ENCODE measurements around the gene PLS1.
"Not testable (repeated sequence)": the region's sequence is repeated elsewhere in the genome, so short reads cannot be mapped to it uniquely, and the experiment has no call there.

The PLS1 gene, protein sequence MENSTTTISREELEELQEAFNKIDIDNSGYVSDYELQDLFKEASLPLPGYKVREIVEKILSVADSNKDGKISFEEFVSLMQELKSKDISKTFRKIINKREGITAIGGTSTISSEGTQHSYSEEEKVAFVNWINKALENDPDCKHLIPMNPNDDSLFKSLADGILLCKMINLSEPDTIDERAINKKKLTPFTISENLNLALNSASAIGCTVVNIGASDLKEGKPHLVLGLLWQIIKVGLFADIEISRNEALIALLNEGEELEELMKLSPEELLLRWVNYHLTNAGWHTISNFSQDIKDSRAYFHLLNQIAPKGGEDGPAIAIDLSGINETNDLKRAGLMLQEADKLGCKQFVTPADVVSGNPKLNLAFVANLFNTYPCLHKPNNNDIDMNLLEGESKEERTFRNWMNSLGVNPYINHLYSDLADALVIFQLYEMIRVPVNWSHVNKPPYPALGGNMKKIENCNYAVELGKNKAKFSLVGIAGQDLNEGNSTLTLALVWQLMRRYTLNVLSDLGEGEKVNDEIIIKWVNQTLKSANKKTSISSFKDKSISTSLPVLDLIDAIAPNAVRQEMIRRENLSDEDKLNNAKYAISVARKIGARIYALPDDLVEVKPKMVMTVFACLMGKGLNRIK

GRCh38 chr3:142595951-142596725 is at the start of gene PLS1:
PLS1 (plus strand) TSS chr3:142596393; CDS start chr3:142664238, 67,845 bp downstream.
- DNase-seq: peak; percentile 87

GRCh38 chr3:142549986-142550385 is 46.2 kb upstream of the PLS1 start:
- DNase-seq: no peak

- DNase-seq: not testable (repeated sequence)
Observed at GRCh38 chr3:142552579-142552978, 43.6 kb upstream of the PLS1 start.

DNA sequence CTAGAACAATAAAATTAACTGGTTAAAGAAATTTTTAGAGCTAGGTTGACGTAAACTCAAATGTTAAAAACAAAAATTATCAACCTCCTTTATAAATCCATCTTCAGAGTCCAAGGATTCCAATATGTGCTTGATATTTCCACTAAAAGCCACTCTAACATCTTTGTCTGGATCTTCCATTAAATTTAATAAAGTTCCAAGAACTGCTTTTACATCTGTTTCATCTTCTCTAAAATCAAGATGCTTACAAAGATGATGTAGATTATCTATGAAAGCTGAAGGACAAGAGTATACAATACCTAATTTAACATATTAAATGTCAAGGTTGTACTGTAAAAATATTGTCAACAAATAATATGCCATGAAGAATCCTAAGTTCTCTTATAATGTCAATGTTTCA is 42.5 kb upstream of the PLS1 start:
- DNase-seq: no peak

DNA sequence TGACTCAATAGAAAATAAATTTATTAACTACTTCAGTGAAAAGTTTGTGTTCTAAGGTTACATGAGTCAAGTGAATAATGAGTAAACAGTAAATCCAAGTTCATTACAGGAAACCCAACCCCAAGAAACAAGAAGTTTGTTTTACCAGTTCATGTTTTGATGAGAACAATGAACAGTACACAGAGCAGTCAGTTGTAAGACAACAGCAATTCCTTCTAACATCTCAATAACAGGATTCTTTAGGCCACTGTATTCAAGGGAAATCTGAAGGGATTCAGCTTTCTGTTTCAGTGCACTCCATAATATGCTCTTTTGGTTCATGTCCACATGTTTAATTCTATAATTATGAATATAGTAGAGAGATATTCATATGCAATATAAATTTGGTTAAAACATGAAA is 36.1 kb upstream of the PLS1 start:
- DNase-seq: no peak

GRCh38 chr3:142563496-142563997 is 32.6 kb upstream of the PLS1 start:
- no peak for DNase-seq

DNA sequence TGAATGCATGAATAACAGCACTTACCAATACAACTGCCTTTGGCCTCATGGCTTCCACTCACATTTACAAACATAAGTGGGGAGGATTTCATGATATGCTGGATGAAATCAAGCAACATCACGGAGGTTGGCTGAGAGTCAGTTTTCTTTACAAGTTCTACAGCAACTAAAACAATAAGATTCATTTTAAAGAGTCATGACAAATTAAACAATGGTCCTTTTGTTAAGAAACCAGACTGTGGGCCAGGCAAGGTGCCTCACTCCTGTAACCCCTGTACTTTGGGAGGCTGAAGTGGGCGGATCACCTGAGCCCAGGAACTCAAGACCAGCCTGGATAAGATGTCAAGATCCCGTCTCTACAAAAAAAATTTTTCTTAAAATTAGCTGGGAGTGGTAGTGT is 30.1 kb upstream of the PLS1 start:
- DNase-seq: no peak

DNA sequence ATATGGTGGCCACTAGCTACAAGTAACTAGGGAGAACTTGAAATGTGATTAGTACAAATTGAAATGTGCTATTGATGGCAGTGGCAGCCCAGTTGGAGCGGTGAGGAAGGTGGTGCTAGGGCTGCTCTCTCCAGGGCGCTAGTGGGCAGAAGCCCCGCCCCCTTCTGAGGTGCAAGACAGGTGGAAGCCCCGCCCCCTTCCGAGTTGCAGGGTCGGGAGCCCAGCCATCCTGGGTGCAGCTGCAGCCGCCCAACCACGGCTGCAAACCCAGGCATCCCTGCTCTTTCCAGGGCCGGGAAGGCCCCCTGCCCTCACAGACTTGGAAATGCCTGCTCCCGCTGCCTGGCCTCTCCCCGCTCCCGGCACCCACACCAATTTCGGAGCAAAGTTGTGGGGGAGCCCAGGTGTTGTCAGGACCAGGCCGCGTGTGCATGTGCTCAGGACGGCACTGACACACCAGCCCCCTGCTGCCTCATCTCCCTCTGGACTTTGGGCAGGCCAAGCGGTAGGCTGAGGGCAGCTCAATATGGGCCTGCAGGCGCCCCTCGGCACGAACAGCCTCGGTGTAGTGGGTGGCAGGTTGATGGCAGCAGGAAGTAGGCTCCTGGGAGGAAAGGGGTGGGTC is 27.7 kb upstream of the PLS1 start:
- DNase-seq: no peak

- not testable (repeated sequence) for DNase-seq
Observed at GRCh38 chr3:142569422-142569821, 26.8 kb upstream of the PLS1 start.

DNA sequence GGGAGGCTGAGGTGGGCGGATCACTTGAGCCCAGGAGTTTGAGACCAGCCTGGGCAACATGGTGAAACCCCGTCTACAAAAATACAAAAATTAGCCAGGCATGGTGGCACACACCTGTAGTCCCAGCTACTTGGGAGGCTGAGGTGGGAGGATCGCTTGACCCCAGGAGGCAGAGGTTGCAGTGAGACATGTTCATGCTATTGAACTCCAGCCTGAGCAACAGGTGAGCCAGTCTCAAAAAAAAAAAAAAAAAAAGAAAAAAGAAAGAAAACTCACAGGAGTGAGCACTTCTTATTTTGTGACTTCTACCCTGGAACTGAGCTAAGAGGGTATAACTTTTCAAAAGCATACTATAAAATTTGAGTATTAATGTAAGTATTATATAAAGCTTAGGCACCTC is 22.0 kb upstream of the PLS1 start:
- DNase-seq: not testable (repeated sequence)

GRCh38 chr3:142574665-142575064 is 21.5 kb upstream of the PLS1 start:
- no peak for DNase-seq

GRCh38 chr3:142576792-142577191 is 19.4 kb upstream of the PLS1 start:
- DNase-seq: no peak

DNA sequence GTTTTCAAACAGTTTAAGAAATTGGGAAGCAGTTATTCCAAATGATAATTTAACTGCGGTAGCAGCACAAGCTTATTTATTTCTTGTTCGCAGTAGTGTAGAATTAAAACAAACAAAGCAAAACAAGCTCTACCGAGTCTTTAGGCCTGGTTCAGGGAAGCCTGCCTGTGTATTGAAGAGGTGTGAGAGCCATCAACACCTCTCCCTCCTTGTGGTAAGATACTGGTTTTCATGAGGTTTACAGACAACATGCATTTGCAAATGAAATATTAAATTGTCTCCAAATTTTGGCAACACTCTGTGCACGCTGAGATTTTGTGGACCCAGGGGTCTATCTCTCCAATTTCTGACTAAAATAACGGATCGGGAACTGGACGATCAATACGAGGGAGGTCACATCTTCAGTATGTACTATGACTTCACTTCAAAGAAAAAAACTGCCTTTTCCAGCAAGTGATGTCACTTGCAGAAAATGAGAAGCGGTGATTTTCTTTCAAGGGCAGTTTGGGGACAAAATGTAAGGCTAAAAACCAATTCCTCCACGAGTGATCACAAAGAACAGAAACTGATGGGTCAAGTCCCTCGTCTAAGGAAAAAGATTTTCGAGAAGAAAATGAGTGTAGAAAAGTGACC is 18.4 kb upstream of the PLS1 start:
- no peak for DNase-seq

- peak; percentile 98 for DNase-seq
Observed at GRCh38 chr3:142578329-142579223, 17.6 kb upstream of the PLS1 start, which contains the start of gene ATR. ATR (minus strand) TSS chr3:142578733; CDS start chr3:142578704, 29 bp downstream.

GRCh38 chr3:142580061-142580423 is 16.2 kb upstream of the PLS1 start:
- no peak for DNase-seq

DNA sequence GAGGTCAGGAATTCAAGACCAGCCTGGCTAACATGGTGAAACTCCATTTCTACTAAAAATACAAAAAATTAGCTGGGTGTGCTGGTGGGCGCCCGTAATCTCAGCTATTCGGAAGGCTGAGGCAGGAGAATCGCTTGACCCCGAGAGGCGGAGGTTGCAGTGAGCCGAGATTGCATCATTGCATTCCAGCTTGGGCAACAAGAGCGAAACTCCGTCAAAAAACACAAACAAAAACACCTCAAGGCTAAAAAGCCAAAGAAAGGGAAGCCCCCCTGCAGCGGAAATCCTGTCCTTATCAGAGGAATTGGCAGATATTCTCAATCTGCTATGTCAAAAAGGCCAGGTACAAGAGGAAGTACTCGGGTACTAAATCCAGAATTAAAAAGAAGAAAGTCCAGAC is 15.1 kb upstream of the PLS1 start:
- not testable (repeated sequence) for DNase-seq

GRCh38 chr3:142586803-142587406 is 9.3 kb upstream of the PLS1 start:
- peak; percentile 43 for DNase-seq

DNA sequence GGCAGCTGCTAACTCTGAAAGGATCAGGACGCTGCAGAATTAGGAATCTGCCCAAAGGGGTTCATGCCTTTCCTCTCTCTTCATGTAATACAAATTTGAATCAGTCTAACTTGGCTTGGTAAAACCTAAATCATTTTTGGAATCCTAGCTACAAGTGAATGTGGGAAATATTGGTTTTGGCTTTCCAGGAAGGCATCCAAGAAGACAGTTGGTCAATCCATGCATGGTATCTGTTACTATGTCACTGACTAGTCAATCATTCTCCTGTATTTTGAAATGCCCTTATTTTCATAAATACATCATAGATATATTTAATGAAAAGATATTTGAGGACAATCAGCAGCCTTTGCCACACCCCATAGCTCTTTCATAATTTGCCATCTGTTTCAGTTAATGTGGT is 7.5 kb upstream of the PLS1 start:
- DNase-seq: no peak

DNA sequence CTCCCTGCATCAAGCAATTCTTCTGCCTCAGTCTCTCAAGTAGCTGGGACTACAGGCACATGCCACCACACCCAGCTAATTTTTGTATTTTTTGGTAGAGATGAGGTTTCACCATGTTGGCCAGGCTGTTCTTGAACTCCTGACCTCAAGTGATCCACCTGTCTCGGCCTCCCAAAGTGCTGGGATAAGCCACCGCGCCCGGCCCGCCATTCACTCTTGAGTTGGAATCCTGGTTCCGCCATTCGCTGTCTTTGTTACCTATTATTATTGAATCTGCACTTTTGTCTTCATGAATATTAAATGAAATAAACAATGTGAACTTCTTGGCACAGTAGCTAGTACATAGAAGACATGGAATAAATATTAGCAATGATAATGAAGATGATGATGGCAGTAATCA is 3.9 kb upstream of the PLS1 start:
- DNase-seq: not testable (repeated sequence)

- DNase-seq: no peak
Observed at GRCh38 chr3:142595141-142595540, 1.1 kb upstream of the PLS1 start.

- no peak for DNase-seq
Observed at GRCh38 chr3:142595581-142595950, 627 bp upstream of the PLS1 start.

All from femur (tissue), 1 donor.